Measurements from ENCODE around the gene AKAP6.

Gene AKAP6

DNA sequence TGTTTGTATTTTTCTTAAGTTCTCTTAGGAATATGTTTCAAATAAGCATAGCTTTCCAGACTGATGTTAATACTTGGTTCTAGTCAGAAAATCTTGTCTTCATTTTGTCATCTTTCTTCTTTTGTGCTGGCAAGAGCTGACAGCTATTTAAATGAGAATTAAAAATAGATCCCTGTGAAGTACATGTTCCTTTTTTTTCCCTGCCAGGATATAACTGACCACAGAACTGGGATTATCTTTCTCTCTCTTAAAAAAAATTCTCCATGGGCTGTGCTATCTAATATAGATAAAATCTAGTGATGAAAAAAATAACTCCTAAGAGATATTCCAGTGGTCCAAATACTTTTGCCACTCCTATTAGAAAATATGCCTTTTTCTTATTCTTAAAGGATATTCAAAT lies 163.4 kb downstream of the AKAP6 start:
- DNase-seq: no peak

DNA sequence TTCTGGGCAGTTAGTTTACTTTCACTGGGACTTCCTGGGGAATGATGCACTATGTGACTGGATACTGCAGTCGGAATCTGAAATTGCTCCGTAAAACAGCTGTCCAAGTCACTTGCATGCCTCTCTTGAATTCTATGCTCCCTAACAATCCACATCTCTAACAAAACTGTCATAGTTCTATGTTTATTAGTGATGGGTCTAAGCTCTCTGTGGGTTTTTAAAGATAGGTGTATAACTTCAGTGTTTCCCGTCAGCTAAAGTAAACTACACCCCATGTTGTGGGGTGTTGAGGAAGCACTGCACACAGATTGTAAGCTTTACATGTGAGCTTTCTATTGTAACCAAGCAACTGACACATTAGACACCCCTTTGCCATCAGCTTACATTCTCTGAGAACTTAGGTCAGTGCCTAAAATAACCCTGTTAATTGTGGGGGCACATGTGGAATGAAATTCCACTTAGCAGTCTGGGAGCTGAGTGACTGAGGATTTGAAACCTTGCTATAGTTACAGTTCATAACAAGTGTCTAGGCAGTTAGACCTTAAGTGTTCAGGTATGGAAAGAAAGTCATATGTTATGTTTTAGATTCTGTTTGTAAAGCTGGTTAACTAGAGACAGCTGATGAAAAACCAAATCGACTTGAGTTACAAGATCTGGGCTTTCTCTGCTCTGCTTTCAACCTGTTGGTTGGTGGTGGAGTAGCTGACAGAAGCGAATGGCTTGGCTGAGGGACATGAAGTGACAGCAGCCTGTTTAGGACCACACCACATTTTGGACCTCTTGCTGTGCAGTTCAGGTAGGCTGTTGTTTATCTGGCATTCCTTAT lies 165.7 kb downstream of the AKAP6 start:
- DNase-seq: no peak

DNA sequence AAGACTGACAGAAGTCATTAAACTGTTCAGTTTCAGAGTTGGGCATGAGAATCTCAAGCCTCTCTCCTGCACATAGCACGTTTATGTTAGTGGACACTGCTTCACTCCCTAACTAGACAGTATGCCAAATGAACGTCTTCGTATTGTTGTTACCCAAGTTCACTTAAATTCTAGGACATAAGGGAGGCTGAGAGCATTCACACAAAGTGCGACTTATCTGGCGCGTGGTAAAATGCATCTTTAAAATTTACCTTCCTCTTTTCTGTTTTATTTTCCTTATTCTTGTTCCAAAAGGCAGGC lies 166.3 kb downstream of the AKAP6 start:
- no peak for DNase-seq

DNA sequence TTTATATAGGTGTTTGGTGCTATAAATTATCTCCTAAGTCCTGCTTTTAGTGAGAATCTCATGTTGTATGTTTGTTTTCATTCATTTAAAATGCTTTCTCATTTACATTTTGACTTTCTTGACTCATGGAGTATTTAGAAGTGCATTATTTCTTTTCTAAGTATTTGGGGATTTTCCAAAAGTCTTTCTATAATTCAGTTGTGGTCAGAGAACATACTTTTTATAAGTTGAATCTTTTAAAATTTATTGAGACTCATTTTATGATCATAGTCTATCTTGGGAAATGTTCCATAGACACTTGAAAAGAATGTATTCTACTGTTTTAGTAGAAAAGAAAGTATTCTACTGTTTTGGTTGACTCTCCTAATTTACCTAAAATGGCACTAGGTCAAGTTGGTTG lies 168.2 kb downstream of the AKAP6 start:
- DNase-seq: no peak

DNA sequence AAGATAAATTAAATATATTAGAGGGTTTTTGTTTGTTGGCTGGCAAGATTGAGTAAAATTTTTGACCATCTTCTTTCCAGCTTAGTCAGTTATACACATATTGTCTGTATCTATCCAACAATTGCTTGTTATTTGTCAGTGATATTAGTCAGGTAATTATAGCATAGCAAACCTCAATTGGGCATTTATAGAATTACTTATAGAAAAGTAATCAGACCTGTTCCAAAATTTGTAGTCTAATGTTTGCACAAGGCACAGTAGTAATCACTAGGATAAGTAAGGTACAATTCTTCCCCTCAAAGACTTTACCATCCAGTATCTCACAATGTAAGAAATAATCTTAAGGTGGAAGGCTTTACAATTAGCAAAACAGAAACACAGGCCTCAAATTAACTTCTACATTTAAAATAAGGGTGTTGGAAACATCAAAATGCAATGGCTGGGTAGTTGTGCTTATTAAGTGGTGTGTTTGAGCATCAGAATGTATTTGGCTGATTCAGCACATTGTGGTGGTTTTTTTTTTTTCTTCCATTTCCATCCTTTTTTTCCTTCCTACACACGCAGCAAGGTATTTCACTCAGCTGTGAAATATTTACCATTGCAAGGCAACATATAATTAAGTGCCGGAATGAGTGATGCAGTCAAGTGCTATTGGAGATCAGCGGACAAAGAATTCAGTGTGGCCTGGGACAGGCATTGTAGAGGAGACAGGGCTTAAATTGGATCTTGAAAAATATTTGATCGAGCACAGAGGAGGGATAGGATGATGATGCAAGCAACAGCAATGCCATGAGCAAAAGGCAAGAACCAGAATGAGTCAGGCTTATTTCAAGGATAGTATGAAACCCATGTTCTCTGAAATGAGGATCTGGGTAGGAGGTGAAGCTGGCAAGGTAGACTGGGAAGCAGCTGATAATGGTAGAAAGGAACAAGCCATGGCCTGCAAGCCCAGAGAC lies 178.2 kb downstream of the AKAP6 start:
- DNase-seq: no peak

DNA sequence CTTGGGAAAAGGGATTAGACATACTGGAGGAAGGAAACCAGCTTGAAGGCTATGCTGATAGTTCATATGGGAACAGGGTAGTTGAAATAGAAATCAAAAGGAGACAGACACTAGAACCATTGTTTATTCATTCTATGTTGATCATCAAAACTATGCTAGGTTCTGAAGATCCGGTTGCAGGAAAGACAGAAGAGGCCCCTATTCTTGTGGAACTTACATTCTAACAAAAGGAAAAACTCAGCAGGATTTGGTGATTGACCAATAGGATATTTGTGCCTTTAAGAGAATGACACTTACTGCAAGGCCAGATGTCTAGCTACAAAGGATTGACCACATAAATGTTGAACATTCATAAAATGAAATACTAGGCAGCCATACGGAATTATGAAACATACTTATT lies 179.2 kb downstream of the AKAP6 start:
- DNase-seq: no peak

DNA sequence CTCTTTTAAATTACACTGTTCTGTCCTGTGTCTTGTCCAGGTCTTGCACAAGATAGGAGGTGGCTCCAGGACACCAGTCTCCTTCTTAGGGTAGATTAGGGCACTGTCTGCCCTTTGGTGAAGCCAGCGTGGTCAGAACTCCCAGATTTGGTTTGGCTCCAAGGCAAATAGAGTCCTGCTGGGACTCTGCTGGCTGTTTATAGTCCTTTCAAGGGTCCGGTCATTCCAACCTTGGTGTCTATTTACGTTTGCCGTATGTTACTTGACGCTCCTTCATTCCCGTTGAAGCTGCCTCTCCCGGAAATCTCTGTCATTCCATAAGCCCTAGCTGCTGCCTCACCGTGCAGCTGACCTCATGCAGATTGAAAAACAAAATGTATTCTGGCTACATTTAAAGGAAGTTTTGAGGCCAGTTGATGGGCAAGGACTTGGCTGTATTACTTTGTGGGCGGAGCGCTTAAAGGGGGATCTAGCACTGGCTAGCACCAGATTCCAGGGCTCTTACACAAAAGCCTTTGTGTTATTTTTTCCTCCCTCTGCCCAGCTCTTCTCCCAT lies 180.6 kb downstream of the AKAP6 start:
- DNase-seq: no peak

DNA sequence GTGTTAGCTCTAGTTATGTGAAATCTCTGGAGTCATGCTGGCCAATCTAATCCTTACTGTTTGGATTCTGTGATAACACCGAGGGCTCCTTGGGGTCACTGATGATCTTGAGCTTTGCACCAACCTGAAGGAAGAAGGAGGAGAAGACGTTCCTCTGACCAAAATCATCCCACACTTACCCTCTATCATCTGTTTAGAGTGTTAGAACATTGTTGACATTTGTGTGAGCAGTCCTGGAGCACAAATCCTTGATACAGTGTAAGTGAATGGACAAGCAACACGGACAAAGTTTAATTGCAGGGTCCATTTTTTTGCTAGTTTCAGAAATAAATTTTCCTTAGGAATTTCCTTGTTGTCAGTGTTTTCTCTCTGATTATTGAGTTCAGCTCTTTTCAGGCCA lies 181.7 kb downstream of the AKAP6 start:
- no peak for DNase-seq

DNA sequence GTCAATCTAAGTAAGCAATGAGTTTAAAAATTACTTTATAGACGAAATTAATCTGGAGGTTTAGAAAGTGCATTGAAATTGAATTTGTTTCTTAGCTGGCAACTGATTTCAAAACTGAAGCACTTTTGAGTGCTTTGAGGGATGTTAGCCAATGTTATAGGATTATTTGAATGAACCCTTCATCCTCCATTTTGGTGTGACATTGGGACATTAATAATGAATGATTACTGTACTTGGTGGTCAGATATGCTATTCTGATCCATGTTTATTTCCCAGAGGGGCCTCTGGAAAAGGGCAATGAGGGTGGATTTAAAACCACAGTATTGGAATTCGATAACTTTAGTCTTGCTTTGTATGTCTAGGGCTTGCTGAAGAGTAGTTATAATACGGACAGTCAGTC lies 183.2 kb downstream of the AKAP6 start:
- DNase-seq: no peak

DNA sequence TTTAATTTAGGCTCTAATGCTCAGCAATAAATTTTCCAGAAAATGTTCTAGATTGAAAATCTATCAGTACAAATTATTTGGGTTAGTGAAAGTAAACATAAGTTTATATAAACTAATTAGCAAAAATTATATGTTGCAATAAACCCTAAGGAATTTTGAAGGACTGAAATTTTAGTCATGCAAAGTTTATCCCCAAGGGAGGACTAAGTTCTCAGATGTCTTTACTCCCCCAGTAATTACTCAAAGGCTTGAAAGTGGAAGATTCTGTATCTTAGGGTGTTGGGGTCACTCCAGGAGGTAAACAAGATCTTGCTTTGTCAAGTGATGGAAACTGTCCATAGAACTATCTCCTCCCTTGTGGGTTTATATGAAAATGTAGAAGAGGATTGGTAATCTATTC lies 183.7 kb downstream of the AKAP6 start:
- no peak for DNase-seq

DNA sequence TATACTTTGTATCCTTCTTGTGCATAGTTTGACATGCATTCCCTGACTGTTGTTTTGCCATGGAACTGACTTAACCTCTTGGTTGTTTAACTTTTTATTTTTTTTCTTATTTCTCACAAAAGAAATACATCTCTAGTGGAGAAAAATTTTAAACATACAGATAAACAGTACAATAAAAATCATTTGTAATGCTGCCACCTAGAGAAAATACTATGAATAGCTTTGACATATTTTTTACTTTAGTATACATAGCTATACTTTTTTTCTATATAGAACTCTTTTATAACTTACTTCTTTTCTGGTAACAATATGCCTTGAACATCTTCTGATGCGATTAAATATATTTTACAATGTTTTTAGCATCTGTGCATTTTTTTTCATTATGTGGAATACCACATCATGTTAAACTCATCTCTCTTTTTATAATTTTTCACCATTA lies 184.5 kb downstream of the AKAP6 start:
- DNase-seq: no peak

DNA sequence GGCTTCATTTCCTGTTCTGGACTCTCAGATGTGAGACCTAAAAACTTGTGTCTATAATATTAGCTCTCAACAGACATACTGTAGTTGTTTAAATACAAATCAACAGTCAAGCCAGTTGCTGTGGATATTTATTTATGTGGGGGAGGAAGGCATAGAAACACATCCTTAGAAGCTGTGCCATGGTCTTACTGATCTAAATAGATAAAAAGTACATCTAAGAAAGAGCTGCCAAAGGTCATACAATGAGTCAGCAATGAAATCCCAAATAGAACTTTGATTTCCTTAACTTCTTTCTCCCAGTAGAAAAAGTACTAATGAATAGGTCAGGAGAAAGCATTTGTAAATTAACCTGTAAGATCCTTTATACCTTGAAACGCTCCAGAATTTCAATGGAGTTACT lies 185.1 kb downstream of the AKAP6 start:
- DNase-seq: no peak

DNA sequence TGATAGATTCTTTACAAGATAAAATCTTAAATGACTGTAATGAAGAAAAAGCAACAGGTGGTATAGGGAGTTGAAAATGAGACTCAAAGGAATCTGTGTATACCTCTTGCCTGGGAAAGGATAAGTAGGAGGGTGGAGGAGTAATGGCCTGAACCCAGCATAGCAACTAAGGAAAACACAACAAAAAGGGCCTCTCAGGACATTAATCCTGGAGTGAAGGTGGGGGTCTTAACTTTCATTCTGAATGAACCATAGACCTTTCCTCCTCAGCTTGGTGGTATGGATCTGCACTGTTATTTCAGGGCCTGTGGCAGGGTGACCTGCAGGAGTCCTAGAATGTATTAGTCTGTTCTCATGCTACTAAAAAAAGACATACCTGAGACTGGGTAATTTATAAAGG lies 185.6 kb downstream of the AKAP6 start:
- DNase-seq: no peak

DNA sequence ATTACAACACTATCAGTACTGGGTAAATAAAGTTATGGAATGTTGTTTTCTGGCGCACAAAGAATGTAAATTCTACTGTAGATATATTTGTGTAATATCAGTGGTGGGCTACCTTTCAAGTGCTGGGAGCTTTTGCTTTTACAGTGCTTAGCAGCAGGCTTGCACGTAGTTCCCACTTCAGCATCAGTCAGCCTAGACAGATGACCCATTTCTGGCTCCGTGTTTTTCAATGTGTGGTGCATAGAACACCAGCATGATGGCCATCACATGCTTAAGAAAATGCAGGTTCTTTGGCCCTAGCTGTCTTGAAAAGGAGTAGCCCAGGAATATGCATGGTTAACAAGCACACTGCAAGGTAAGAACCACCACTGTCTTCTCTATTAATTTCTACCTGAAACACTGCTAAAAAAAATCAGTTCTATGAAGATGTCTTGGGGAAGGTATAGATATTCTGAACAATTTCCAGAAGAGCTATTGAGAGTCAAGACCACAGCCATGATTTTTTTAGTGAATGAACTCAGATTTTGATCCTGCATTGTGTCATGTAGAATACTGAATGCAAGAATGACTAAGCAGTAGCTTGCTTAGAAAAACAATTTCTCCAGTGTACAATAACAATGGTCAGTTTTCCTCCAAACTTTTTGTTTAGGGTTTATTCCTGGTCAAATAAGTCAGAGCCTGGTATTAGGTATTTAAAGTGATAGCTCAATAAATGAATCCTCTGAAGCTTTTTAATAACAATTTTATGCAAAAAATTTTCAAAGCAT lies 195.7 kb downstream of the AKAP6 start:
- no peak for DNase-seq

DNA sequence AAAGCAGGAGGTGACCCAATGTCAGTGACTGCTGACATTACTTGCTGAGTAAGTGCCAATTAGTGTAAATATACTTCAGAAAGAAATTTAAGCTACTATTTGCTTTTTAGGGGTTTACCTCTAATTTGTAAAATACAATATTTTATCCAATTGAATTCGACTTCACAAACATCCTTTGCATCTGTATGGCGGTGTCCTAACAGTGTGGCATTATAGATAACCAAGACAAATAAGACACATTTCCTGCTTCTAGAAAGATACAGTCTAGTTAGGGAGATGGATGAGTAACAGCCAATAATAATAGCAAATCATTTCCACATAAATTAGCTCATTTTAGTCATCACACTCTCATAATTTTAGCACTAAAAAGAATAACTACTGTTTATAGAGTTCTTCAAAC lies 196.5 kb downstream of the AKAP6 start:
- DNase-seq: no peak

DNA sequence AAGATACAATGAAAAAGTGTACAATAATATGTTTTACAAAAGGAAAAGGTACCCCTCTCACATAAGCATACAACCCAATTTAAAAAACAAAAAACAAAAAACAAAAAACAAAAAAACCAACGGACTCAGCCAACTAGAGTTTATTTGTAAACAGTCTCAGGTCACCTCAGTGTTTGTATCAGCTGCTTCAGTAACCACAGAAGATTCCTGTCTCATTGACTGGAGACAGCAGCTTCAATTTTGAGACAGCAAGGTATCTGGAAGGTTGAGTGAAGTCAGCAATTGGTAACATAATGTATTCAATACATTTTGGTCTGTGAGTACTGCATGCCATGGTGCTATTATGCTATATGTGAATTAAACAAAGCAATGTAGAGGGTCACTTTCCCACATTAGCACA lies 201.7 kb downstream of the AKAP6 start:
- DNase-seq: no peak

DNA sequence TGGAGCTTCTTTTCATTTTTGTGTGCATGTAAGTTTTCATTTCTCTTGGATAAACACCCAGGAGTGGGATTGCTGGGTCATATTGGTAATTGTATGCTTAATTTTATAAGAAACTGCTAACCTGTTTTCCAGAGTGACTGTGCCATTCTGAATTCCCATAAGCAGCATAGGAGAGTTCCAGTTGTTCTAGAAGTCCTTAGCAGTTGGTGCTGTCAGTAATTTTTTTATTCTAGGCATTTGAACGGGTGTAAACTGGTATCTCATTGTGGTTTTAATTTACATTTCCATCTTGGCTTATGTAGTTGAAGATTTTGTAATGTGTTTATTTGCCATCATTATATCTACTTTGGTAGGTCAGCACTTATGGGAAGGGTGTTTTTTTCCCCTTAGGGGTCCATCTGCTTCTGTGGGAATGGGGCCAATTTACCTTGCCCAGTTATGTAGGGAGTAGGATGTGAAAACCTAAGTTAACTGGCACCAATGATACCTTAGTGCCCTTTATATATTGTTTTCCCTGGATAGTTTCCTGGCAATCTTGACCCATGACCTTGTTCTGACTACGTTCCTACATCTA lies 202.9 kb downstream of the AKAP6 start:
- DNase-seq: no peak

DNA sequence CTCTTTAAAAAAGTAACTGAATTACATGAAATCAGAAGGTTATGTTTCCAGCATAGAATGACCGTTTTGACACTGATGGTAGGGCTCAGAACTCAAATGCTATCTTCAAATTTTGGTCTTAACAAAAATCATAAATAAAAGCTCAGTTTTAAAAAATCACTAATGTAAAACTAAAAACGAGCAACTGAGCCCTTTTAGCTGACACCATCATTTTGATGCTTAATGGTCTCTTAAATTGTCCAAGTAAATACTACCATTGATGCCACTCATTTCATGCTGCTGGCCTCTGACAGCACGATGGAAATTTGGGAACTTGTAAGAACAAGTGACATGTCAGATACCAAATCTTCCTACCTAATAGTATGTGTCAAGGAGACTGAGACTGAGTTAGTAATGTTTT lies 205.0 kb downstream of the AKAP6 start:
- no peak for DNase-seq

DNA sequence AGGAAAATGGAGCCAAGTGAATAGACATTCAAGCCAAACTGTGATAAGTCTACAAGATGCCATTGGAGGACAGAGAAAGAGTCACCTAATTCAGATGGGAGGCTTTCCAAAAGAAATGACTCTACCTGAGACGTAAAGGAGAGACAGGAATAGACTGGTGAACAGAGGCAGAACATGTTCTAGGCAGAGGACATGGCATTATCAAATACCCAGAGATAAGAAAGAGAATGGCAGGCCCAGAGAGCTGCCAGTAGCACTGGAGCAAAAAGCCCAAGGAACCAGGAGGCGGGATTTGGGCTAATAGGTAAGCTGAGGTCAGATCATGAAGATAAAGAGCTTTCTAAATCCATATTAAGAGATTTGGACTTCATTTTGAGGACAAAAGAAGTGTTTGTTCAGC lies 207.1 kb downstream of the AKAP6 start:
- no peak for DNase-seq

DNA sequence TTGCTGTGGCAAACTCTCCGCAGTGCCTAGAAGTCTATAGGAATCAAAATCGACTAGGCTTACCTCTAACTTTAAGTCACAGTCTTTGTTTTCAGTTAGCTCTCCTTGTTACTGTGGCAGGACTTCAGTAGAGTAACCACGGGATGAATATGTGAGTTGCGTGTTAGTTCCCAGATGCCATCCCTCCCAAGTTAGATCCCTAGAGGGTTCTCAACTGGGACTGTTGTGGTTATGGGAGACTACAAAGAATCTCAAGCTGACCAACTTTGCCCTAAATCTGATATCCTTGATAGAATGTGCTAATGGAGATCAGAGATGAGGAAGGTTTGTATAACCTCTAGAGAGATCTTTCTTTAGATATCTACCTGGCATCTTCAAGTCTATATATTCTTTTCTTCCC lies 208.1 kb downstream of the AKAP6 start:
- DNase-seq: no peak

DNA sequence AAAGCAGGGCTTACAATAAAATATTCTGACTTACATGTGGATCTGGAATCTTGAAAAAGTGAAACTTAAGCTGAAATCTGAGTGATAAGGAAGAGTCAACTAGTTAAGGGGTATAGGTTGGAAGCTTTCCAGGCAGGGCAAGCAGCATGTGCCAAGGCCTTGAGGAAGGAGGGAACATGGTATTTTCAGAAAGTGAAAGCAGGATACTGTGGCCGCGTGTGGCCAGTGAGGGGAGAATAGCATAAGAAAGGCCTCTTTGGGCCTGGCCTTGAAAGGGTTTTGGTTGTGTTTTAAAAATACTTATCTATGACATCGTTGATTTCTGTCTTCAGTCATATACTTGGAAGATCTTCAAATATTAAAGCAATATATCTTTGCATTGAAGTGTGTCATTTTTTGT lies 213.4 kb downstream of the AKAP6 start:
- DNase-seq: no peak

DNA sequence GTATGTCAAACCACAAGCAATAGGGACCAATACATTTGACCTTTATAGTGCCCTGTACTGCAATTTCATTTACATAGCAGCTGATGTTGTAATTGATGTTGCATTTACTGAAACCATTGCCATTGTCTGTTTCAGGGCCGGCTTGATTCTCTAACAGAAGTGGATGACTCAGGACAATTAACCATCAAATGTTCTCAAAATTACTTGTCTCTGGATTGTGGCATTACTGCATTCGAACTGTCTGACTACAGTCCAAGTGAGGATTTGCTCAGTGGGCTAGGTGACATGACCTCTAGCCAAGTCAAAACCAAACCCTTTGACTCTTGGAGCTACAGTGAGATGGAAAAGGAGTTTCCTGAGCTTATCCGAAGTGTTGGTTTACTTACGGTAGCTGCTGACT lies 216.0 kb downstream of the AKAP6 start:
- no peak for DNase-seq

All from NCI-H1105 (cell line).